Endothelial cell of umbilical vein (primary cell): ENCODE measurements around the gene MAP3K14.
A peak's percentile ranks its signal among the peaks of the same experiment; 100 is the strongest.

Source experiments
- EZH2 ChIP-seq: IDR thresholded peaks from 2 replicates; pipeline ENCODE4 v1.6.1; 2012; ENCODE audit warnings: borderline replicate concordance, low read depth, mild to moderate bottlenecking, moderate library complexity, low read length, inconsistent platforms; ENCODE audit not compliant: severe bottlenecking
- FOS ChIP-seq: IDR thresholded peaks from 2 replicates; pipeline ENCODE4 v1.6.1; 2011; ENCODE audit warnings: mild to moderate bottlenecking, low read length, moderate library complexity, borderline replicate concordance; ENCODE audit not compliant: insufficient read depth
- JUN ChIP-seq: IDR thresholded peaks from 2 replicates; pipeline ENCODE4 v1.6.1; 2011; ENCODE audit warnings: borderline replicate concordance, low read depth; ENCODE audit not compliant: insufficient read length, insufficient read depth
- MYC ChIP-seq: IDR thresholded peaks from one replicate; pipeline ENCODE4 v1.6.1; 2011; ENCODE audit warnings: mild to moderate bottlenecking, low read depth, low read length
- POLR2A ChIP-seq: IDR thresholded peaks from 2 replicates; pipeline ENCODE4 v1.6.1; 2012; ENCODE audit warnings: low read depth, mild to moderate bottlenecking, control low read depth, low read length
- POLR2AphosphoS5 ChIP-seq: IDR thresholded peaks from 2 replicates; pipeline ENCODE4 v1.6.1; 2012; ENCODE audit warnings: low read depth, mild to moderate bottlenecking, control low read depth, low read length, moderate library complexity; ENCODE audit not compliant: insufficient read depth
- TF ChIP-seq, protein P1 (sequence below), 2 donors: IDR thresholded peaks; 1 replicate in 1 of 2; 2 replicates in 1 of 2; pipeline ENCODE4 v1.5.1; 2011; ENCODE audit warnings: low read length in 2 of 2, mild to moderate bottlenecking in 2 of 2, moderate library complexity in 2 of 2, control low read depth in 1 of 2, inconsistent platforms in 1 of 2, low read depth in 1 of 2; ENCODE audit not compliant: insufficient read depth in 1 of 2; ENCODE audit errors: extremely low read depth in 1 of 2

GRCh38 chr17:45293413-45294211 lies 23.2 kb downstream of the MAP3K14 start:
- TF ChIP-seq, protein P1, sequence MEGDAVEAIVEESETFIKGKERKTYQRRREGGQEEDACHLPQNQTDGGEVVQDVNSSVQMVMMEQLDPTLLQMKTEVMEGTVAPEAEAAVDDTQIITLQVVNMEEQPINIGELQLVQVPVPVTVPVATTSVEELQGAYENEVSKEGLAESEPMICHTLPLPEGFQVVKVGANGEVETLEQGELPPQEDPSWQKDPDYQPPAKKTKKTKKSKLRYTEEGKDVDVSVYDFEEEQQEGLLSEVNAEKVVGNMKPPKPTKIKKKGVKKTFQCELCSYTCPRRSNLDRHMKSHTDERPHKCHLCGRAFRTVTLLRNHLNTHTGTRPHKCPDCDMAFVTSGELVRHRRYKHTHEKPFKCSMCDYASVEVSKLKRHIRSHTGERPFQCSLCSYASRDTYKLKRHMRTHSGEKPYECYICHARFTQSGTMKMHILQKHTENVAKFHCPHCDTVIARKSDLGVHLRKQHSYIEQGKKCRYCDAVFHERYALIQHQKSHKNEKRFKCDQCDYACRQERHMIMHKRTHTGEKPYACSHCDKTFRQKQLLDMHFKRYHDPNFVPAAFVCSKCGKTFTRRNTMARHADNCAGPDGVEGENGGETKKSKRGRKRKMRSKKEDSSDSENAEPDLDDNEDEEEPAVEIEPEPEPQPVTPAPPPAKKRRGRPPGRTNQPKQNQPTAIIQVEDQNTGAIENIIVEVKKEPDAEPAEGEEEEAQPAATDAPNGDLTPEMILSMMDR (IDR thresholded peaks at IDR 0.05; ENCODE audit: extremely low read depth in 1 of 2, insufficient read depth in 1 of 2, low read depth in 1 of 2, low read length in 2 of 2): peak; percentile 5 to 30
- TF ChIP-seq EZH2 (no peak), POLR2A (peak; percentile 41), MYC (no peak), FOS (peak; percentile 95), POLR2AphosphoS5 (peak; percentile 69), JUN (peak; percentile 91)
